ENCODE data around the gene CAMK2B. TPM values are rescaled to one million over a fixed set of nuclear protein-coding genes. Genes with fewer than 3 reads are reported as not detected.
A peak's percentile ranks its signal among the peaks of the same experiment; 100 is the strongest.

CAMK2B gene
- total and polyA plus RNA-seq, 2 of the 13 experiments (the other 11 are each of a cell fraction or from before 2014, with no cell fraction given) = 0.27 to 0.48 TPM

- TF ChIP-seq ZBTB8A (CRISPR knock-in tag; IDR thresholded peaks at IDR 0.05; ENCODE audit: borderline replicate concordance, low read depth) (no peak), MEIS1 (CRISPR knock-in tag; IDR thresholded peaks at IDR 0.05; ENCODE audit: borderline replicate concordance) (peak; percentile 65; the same call in 1 of the 2 replicates), ZNF333 (CRISPR knock-in tag; IDR thresholded peaks at IDR 0.05; ENCODE audit: borderline replicate concordance) (no peak), ZNF556 (CRISPR knock-in tag; IDR thresholded peaks at IDR 0.05; ENCODE audit: borderline replicate concordance) (0 out of 2 replicates have a peak, but pooled peaks have one; percentile 23), ZNF687 (CRISPR knock-in tag; IDR thresholded peaks at IDR 0.05) (peak; percentile 69), RARA (CRISPR knock-in tag; IDR thresholded peaks at IDR 0.05) (peak; percentile 67), MED1 (CRISPR knock-in tag; IDR thresholded peaks at IDR 0.05) (no peak), EP300 (IDR thresholded peaks at IDR 0.05; ENCODE audit: low read depth in 2 of 2, low read length in 2 of 2) (no peak), EP300 (CRISPR knock-in tag; IDR thresholded peaks at IDR 0.05; ENCODE audit: borderline replicate concordance) (no peak), ZNF260 (CRISPR knock-in tag; IDR thresholded peaks at IDR 0.05; ENCODE audit: borderline replicate concordance, low read depth) (no peak), ARNTL (CRISPR knock-in tag; IDR thresholded peaks at IDR 0.05) (no peak), ZBTB39 (CRISPR knock-in tag; IDR thresholded peaks at IDR 0.05) (no peak), TRIM22 (IDR thresholded peaks at IDR 0.05) (no peak), SNAPC4 (CRISPR knock-in tag; IDR thresholded peaks at IDR 0.05) (no peak)
Measured at GRCh38 chr7:44257618-44258422, 67.6 kb downstream of the CAMK2B start (continued).
